ENCODE measurements around the gene SNED1.
"Not testable (repeated sequence)": the region's sequence is repeated elsewhere in the genome, so short reads cannot be mapped to it uniquely, and the experiment has no call there.

SNED1 gene

DNA sequence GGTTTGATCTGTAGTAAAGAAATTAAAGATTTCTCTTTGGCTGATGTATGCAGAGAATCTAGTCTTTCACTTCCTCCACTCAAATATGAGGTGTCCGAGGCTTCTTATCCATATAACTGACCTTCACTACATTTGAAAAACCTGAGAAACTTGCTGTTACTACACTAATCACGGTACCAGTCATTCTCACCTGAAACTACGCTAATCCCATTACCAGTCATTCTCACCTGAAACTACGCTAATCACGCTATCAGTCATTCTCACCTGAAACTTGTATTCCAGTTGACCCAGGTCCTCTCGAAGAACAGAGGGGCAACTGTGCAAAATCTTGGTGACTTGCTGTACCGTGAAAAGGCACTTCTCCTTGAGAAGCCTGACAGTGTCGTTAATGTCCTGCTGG is 98.6 kb downstream of the SNED1 start:
- H3K27me3 Mint-ChIP-seq (ENCODE audit: low read depth), result no peaks in the 10 kb centered on the region
- no peak overlapping the region for H3K4me3 Mint-ChIP-seq
- no peak overlapping the region for H3K27ac Mint-ChIP-seq
- peaks cover 45% of the 10 kb centered on the region for H3K4me1 Mint-ChIP-seq (ENCODE audit: low read depth)
- H3K36me3 Mint-ChIP-seq (ENCODE audit: low read depth), result peaks cover 35% of the 10 kb centered on the region
- no peaks in the 10 kb centered on the region for H3K9me3 Mint-ChIP-seq

DNA sequence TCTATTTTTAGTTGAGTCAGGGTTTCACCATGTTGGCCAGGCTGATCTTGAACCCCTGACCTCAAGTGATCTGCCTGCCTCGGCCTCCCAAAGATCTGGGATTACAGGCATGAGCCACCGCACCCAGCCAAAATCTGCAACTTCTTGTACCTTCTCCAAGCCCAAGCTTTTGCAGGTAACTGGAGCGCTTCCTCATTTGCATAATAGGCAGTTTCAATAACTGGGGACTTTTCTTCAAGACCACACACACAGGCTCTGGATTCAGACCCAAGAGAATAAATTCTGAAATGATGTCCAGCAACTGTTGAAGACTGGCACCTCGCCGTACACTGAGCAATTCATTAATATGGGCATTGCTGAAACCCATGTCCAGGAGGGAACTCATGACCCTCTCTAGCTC is 100.8 kb downstream of the SNED1 start:
- no peak overlapping the region for H3K27ac Mint-ChIP-seq
- H3K4me3 Mint-ChIP-seq, result no peak overlapping the region
- H3K9me3 Mint-ChIP-seq, result no peaks in the 10 kb centered on the region
- H3K4me1 Mint-ChIP-seq (ENCODE audit: low read depth), result peaks cover 56% of the 10 kb centered on the region
- H3K36me3 Mint-ChIP-seq (ENCODE audit: low read depth), result peaks cover 35% of the 10 kb centered on the region
- H3K27me3 Mint-ChIP-seq (ENCODE audit: low read depth), result no peaks in the 10 kb centered on the region

DNA sequence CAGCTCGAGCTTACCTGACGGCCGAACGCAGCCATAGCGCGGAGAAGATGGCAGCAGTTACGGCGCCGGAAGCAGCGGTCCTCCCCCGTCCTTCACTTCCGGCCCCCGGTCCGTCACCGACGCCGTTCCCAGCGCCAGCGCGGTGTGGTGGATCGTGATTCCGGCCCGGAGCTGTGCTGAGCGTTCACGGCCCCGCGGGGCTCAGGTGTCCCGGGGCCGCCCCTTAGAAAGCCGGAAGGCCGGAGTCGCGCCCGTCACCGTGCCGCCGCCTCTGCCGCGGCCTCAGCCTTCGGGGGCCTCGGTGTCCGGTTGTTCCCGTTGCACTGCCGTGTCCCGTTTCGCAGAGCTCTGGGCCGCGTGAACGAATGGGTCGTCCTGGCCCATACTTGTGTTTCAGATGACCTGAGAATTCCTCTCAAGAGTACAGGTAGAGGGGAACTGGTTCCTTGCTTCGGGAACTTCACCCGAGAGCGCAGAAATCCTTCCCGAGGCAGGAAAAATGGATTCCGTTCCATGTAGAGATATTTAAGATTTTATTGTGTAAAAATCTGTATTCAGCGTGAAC is 103.9 kb downstream of the SNED1 start, which contains the start of gene MTERF4:
TSS of gene MTERF4 (minus strand) at position 49 of the 565 bp plus-strand sequence. CDS start at position 35, 14 bp downstream.
- Mint-ChIP-seq H3K36me3 (ENCODE audit: low read depth) (peaks cover 19% of the 10 kb centered on the region), H3K9me3 (no peaks in the 10 kb centered on the region), H3K4me3 (peak within 1 kb of the TSS; percentile 93), H3K4me1 (ENCODE audit: low read depth) (peaks cover 34% of the 10 kb centered on the region), H3K27me3 (ENCODE audit: low read depth) (no peaks in the 10 kb centered on the region), H3K27ac (peak within 1 kb of the TSS; percentile 97)

DNA sequence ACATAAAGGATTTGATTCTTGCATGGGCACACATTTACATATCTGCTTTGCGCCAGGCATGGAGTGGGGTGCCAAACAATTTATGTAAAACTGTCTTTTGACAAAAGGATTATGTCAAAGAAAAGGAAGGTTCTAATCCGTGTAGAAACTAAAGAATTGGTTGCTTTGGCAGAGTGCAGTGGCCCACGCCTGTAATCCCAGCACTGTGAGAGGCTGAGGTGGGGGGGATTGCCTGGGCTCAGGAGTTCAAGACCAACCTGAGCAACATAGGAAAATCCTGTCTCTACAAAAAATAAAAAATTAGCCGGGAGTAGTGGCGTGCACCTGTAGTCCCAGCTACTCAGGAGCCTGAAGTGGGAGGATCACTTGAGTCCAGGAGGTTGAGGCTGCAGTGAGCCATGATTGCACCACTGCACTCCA is 104.8 kb downstream of the SNED1 start:
- H3K27me3 Mint-ChIP-seq (ENCODE audit: low read depth), result no peaks in the 10 kb centered on the region
- peak overlapping the region; percentile 97 for H3K27ac Mint-ChIP-seq
- peak overlapping the region; percentile 93 for H3K4me3 Mint-ChIP-seq
- no peaks in the 10 kb centered on the region for H3K9me3 Mint-ChIP-seq
- H3K4me1 Mint-ChIP-seq (ENCODE audit: low read depth), result peaks cover 30% of the 10 kb centered on the region
- H3K36me3 Mint-ChIP-seq (ENCODE audit: low read depth), result peaks cover 18% of the 10 kb centered on the region

DNA sequence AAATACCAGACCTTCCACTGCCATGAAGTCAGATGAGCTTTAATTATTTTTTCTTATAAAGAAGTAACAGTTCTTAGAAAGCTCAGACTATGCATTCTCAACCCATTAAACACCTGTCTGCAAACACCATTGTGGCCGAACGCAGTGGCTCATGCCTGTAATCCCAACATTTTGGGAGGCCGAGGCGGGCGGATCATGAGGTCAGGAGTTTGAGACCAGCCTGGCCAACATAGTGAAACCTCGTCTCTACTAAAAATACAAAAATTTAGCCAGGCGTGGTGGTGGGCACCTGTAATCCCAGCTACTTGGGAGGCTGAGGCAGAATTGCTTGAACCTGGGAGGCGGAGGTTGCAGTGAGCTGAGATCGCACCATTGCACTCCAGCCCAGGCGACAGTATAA is 106.2 kb downstream of the SNED1 start:
- peaks cover 34% of the 10 kb centered on the region for H3K4me1 Mint-ChIP-seq (ENCODE audit: low read depth)

DNA sequence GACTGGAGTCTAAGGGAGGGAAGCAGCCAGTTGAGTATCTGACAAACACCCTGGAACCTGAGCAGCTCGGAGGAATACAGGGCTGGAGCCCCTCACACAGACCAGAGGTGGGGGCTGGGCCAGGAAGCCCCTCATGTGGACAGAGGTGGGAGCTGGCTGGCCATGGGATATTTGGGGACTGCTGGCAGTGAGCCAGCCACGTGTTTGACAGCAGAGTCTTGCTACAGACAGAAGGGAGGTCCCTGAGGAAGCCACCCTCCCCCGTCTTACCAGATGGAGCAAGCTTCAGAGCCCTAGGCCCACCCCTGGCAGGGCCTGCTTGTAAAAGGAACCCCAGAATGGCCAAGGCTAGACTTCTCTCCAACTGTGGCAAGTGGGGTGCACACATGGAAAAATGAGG is 107.2 kb downstream of the SNED1 start:
- no peak overlapping the region for H3K27ac Mint-ChIP-seq
- H3K36me3 Mint-ChIP-seq (ENCODE audit: low read depth), result peaks cover 23% of the 10 kb centered on the region
- H3K27me3 Mint-ChIP-seq (ENCODE audit: low read depth), result no peaks in the 10 kb centered on the region
- no peaks in the 10 kb centered on the region for H3K9me3 Mint-ChIP-seq
- no peak overlapping the region for H3K4me3 Mint-ChIP-seq
- H3K4me1 Mint-ChIP-seq (ENCODE audit: low read depth), result peaks cover 35% of the 10 kb centered on the region

More for the DNA sequence above, 106.2 kb downstream of the SNED1 start:
- peaks cover 21% of the 10 kb centered on the region for H3K36me3 Mint-ChIP-seq (ENCODE audit: low read depth)
- not testable (repeated sequence) for H3K27ac Mint-ChIP-seq; H3K4me3 Mint-ChIP-seq; H3K27me3 Mint-ChIP-seq (ENCODE audit: low read depth); H3K9me3 Mint-ChIP-seq

DNA sequence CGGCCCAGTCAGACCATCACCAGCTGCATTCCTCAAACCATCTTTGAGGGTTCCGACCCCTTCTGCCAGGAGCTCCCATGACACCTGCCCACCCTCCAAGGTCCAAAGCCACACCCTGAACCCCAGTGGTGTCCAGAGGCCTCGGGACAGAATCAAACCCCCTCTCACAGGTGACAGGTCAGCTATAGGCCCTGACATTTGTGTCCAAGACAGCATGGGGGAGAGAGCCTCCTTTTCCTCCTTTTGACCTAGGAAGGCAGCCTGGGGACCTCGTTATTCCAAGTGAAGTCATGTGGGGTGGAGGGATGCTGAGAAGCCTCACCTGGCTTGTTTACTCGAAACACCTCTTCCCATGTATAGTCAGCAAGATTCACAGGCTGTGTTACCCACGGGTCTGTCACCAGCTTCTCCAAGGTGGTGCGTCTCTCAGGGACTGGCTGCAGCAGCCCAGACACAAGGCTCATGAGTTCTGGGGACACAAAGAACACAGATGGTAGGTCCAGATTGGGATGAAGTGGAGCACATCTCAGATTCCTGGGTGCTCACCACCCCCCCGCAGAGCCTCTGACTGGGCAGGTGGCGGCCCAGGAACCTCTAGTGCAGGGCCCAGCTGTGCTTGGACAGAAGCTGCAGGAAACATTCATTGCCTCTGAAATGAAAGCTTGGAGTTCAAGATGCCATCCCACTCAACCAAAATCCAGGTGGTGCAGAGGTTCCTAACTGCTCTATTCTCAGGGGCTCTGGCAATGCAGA is 108.8 kb downstream of the SNED1 start:
- Mint-ChIP-seq H3K27me3 (ENCODE audit: low read depth) (no peaks in the 10 kb centered on the region), H3K4me3 (no peak overlapping the region), H3K27ac (peak overlapping the region; percentile 70), H3K36me3 (ENCODE audit: low read depth) (peaks cover 36% of the 10 kb centered on the region), H3K9me3 (no peaks in the 10 kb centered on the region), H3K4me1 (ENCODE audit: low read depth) (peaks cover 41% of the 10 kb centered on the region)

DNA sequence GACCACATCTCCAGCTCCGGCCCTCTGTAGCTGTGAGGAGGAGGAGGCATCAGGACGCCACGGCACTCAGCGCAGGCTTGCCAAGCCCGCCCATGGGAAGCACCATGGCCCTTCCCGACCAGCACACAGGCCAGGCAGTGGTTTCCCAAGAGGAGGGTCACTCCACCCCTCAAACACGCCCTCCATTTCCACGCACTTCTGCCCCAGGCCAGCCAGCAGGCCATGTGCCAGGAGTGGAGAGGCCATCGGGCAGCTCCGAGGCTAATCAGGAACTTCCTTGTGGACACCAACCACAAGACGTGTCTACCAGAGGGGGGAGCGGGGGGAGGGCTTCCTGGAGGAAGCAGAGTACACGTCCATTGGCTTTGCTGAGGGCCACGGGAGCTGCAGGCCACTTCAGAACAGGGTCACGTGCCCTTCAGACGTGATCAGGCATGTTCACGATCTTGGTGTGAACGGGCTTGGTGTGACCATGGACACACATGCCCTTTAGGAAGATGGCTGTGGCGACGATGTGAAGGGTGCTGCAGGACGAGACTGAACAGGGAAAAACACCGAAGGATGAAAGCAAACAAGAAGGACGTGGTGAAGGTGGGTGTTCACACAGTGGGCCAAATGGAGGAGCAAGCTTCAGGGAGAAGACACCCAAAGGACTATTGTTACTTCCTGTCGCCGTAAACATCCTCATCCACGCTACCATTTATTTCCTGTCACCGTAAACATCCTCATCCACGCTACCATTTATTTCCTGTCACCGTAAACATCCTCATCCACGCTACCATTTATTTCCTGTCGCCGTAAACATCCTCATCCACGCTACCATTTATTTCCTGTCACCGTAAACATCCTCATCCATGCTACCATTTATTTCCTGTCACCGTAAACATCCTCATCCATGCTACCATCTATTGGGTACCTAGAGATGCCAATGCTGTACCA is 110.1 kb downstream of the SNED1 start:
- peaks cover 37% of the 10 kb centered on the region for H3K4me1 Mint-ChIP-seq (ENCODE audit: low read depth)
- no peaks in the 10 kb centered on the region for H3K27me3 Mint-ChIP-seq (ENCODE audit: low read depth)
- H3K4me3 Mint-ChIP-seq, result peak overlapping the region; percentile 74
- peaks cover 41% of the 10 kb centered on the region for H3K36me3 Mint-ChIP-seq (ENCODE audit: low read depth)
- H3K27ac Mint-ChIP-seq, result peak overlapping the region; percentile 93
- H3K9me3 Mint-ChIP-seq, result no peaks in the 10 kb centered on the region

DNA sequence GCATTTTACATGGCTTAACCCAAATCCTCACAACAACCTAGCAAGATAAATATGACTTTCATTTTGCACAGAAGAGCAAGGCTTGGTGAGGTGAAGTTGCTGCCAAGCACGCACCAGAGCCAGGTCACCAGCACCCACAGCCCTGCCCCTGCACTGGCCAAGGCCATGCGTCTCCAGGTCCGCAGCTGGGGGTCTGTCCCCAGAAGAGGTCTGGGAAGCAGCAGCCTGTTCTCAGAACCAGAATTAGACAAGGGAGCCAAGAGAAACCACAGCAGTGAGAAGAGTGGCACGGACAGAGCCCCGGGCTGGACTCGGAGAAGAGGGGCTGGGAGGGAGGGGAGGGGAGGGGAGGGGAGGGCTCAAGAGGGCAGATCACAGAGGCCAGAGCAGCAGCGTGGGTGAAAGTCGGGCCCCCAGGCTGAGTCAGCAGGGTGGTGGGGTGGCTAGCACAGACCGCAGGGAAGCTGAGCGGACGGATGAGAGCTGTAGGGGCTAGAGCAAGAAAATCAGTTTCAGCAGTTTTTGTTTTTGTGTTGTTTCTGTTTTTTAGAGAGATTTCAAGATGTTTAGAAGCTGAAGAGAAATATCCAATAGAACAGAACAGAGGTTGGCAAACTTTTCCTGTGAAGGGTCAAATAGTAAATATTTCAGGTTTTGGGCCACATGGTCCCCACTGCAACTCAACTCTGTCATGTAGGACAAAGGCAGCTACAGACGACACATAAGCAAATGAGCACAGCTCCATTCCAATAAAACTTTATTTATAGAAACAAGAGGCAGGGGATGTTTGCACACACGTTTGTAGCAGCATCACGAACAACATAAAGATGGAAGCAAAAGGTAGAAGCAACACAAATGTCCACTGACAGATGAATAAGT is 111.0 kb downstream of the SNED1 start:
- Mint-ChIP-seq H3K9me3 (no peaks in the 10 kb centered on the region), H3K36me3 (ENCODE audit: low read depth) (peaks cover 43% of the 10 kb centered on the region), H3K27ac (peak overlapping the region; percentile 93), H3K4me3 (peak overlapping the region; percentile 74), H3K27me3 (ENCODE audit: low read depth) (no peaks in the 10 kb centered on the region), H3K4me1 (ENCODE audit: low read depth) (peaks cover 36% of the 10 kb centered on the region)

DNA sequence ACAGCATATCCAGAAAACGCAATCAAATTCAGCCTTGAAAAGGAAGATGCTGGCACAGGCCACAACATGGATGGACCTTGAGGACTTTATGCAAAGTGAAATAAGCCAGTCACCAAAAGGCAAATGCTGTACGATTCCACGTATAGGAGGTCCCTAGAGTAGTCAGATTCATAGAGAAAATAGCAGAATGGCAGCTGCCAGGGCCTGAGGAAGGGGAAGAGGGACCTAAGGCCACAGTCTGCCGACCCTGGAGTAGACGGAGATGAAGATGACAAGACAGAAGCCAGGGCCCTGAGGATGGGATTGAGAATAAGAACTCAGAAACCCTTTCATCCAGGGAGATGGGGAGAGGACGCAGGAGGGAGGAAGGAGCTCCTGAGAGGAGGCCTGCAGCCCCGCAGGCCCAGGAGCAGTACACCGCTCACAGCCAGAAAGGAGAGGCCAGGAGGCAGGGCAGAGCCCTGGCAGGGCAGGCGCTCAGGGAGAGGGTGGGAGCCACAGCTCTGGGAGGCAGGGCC is 111.7 kb downstream of the SNED1 start:
- H3K9me3 Mint-ChIP-seq, result no peaks in the 10 kb centered on the region
- H3K36me3 Mint-ChIP-seq (ENCODE audit: low read depth), result peaks cover 50% of the 10 kb centered on the region
- H3K4me1 Mint-ChIP-seq (ENCODE audit: low read depth), result peaks cover 36% of the 10 kb centered on the region
- H3K27ac Mint-ChIP-seq, result peak overlapping the region; percentile 69
- H3K27me3 Mint-ChIP-seq (ENCODE audit: low read depth), result no peaks in the 10 kb centered on the region
- H3K4me3 Mint-ChIP-seq, result peak overlapping the region; percentile 58

DNA sequence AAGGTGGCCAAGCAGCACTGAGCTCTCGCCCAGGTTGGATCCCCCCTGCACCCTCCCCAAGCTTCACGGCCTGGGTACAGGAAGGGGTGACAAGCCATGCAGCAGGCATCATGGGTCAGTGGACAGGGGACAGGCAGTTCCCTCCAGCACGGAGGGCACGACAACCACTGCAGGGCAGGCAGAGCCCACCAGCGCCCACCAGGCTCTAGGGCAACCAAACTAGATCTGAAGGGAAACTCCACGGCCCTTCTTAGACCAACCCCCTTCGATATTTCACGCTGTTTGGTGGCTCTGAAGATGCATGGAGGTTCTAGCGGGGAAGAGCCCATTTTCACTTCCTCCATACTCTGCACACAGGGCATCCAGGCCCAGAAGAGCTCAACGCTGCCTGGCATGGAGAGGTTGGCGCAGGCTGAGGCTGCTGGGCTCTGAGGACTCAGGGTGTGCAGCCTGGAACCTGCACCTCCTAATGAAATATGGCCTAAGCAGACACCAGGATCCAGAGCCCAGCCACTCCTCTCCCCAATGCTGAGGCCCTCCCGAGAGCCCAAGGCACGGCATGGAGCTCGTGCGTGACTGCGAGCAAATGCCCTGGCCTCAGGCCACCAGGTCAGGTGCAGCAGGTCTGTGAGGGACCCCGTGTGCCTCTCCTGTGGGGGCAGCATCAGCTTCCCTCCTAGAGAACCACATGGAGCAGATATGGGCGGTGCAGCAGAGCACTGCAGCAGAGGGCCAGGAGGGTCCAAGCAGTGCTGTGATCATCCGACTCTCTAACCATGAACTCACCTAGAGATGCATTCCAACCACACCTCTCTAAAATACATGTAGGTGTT is 112.4 kb downstream of the SNED1 start:
- H3K27me3 Mint-ChIP-seq (ENCODE audit: low read depth), result no peaks in the 10 kb centered on the region
- peak overlapping the region; percentile 73 for H3K4me3 Mint-ChIP-seq
- no peaks in the 10 kb centered on the region for H3K9me3 Mint-ChIP-seq
- H3K4me1 Mint-ChIP-seq (ENCODE audit: low read depth), result peaks cover 36% of the 10 kb centered on the region
- peaks cover 55% of the 10 kb centered on the region for H3K36me3 Mint-ChIP-seq (ENCODE audit: low read depth)
- peak overlapping the region; percentile 20 for H3K27ac Mint-ChIP-seq

DNA sequence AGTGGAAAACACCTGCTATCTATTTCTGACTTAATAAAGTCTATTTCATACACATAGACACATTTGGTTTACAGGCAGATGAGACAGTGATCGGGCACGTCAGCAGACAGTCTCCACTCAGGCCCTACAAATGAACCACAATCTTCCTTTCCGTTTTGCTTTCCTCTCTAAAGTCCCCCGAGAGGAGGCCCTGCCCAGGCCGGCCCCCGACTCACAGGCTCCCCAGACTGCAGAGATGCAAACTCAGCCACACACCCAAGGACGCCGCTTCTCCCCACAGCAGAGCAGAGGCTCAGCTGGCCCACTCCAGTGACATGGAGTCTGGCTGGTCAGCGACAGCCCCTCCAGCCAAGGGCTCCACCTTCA is 113.0 kb downstream of the SNED1 start:
- Mint-ChIP-seq H3K27me3 (ENCODE audit: low read depth) (no peaks in the 10 kb centered on the region), H3K36me3 (ENCODE audit: low read depth) (peaks cover 61% of the 10 kb centered on the region), H3K9me3 (no peaks in the 10 kb centered on the region), H3K27ac (peak overlapping the region; percentile 65), H3K4me3 (peak overlapping the region; percentile 73), H3K4me1 (ENCODE audit: low read depth) (peaks cover 36% of the 10 kb centered on the region)

DNA sequence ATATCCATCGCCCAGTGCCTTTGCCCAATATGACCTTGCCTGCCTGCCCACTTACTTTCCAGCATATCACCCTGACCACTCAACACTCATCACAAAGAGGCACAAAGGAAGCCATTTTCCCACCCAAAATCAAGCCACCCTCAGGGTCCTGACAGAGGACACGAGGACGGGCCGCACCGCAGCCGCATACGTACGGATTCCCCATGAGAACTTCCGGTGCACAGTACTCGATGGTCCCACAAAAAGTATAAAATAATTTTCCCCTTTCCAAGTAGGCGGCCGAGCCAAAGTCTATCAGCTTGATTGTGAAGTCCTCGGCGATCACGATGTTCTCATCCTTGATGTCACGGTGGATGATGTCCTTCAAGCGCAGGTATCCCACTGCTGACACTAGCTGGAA is 113.6 kb downstream of the SNED1 start:
- Mint-ChIP-seq H3K27ac (peak overlapping the region; percentile 65), H3K4me1 (ENCODE audit: low read depth) (peaks cover 36% of the 10 kb centered on the region), H3K4me3 (peak overlapping the region; percentile 73), H3K9me3 (no peaks in the 10 kb centered on the region), H3K27me3 (ENCODE audit: low read depth) (no peaks in the 10 kb centered on the region), H3K36me3 (ENCODE audit: low read depth) (peaks cover 63% of the 10 kb centered on the region)
